KBM-7 (cell line): ENCODE results near the gene ROBO1.

Experiments
- DNase-seq: peaks from one replicate; pipeline ENCODE4 v3.0.0-alpha.2; 2015
- in situ Hi-C: fragments of 300-500 bp; cut with MboI; formaldehyde crosslinking; loops from 2 replicates; pipeline ENCODE4 v1.14.3; 2020; ENCODE audit warnings: low sequenced_read_pairs, low pct_unique_long_range_greater_than_20kb, mixed read lengths

Gene ROBO1

DNA sequence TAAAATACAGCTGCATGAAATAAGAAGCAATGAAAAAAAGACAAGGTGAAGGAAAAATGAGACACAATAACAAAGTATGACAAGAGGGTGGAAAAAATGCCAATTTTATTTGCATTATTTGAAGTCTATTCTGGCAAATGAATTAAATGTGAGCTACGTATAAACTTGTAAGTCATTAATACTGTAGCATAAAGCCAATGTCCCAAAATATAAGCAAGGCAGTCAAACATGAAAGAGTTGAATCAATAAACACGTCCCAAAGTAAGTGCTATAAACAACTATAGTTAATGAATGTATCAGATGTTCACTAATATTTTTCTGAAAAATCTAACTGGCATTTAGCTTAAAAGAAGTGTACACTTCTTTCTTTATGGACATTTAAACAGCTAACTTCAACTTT, 481.9 kb downstream of the ROBO1 start:
- in situ Hi-C loops, result no loop called here

DNA sequence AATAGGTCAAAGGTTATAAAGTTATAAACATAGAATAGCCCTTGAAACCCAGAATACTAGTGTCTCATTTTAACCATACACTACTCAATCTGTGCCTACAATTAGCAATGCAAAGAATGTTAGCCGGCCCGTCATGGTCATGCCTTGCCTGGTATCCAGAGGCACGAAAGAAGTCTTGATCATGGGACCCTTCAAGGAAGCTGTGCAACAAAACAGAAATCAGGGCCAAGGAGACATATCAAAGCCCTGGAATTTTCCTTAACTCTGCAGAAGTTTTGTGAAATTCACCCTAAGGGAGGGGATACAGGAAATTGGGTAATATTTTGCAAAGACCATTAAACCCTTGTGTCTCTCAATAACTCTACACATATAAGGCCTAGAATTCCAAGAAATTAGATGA, 482.4 kb downstream of the ROBO1 start:
- no peak for DNase-seq
- in situ Hi-C loops, result no loop called here

More for the DNA sequence above, 481.9 kb downstream of the ROBO1 start:
- no peak for DNase-seq

DNA sequence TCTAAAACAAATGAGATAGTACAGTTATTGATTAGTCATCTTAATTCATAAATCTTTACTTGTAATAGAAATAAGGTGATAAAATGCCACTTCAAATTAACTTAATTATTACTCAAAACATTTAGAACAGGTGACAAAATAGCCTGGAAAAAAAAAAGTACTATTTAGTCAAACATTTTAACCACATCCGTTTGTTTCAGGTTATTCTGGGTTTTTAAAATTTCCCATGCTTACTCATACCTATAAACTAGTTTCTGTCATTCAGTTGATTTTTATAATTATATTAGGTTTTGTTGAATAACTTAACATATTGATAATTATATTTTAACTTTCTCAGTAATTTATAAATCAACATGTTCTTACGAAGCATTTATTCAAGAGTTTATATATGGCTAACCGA, 483.0 kb downstream of the ROBO1 start:
- DNase-seq, result no peak
- in situ Hi-C loops, result no loop called here

DNA sequence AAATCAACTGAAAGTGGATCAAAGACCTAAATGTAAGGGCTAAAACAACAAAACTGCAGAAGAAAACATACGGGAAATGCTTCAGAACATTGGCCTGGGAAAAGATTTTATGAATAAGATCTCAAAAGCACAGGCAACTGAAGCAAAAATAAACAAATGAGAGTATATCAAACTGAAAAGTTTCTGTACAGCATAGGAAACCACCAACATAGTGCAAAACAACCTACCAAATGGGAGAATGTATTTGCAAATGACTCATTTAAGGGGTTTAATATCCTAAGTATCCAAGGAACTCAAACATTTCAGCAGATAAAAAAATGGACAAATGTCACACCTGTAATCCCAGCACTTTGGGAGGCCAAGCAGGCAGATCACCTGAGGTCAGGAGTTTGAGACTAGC, 489.1 kb downstream of the ROBO1 start:
- no peak for DNase-seq

GRCh38 chr3:79268422-79268821, 499.4 kb downstream of the ROBO1 start:
- no peak for DNase-seq
- in situ Hi-C loops, result no loop called here

More for the DNA sequence above, 489.1 kb downstream of the ROBO1 start:
- in situ Hi-C loops, result no loop called here

GRCh38 chr3:79264892-79265291, 502.9 kb downstream of the ROBO1 start:
- DNase-seq, result no peak

GRCh38 chr3:79263423-79263822, 504.4 kb downstream of the ROBO1 start:
- no peak for DNase-seq
- in situ Hi-C loops, result no loop called here

More at GRCh38 chr3:79264892-79265291, 502.9 kb downstream of the ROBO1 start:
- in situ Hi-C loops, result no loop called here

DNA sequence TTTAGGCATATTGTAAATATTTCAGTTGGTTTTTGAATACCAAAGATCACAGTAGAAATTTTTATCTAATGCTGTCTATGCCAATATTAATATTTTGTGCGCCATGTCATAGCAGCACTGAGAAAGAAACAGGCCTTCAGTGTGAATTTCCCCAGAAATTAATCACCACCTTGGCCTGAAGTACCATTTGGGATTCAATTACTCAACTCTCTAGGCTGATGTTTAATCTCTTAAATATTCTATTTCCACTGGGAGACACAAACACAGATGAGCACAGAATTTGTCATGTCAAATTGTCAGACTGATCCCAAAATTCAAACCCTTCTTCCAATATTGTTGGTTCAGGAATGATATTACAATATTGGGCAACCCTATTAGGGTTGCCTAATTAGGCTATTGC, 509.3 kb downstream of the ROBO1 start:
- DNase-seq, result no peak
- in situ Hi-C loops, result no loop called here

DNA sequence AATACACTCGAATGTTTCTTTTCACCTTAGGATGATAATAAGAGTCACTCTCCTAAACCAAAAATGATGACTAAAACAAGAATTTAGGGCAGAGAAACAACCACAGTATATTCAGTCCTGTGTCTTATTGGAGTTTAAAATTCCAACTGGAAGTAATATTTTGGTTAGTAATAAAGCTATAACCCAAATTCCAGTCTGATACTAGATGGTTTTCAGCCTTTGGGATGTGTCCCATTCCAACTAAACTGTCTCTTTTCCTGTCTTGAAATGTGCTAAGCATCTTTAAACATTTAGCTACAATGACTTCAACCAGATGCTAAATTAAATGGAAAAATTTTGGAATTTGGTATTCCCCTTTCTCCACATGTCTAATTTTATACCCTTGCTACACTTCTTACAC, 510.0 kb downstream of the ROBO1 start:
- DNase-seq, result no peak
- in situ Hi-C loops, result no loop called here

- no peak for DNase-seq
- in situ Hi-C loops, result no loop called here
These were observed 512.1 kb downstream of the ROBO1 start for GRCh38 chr3:79255702-79256101.

GRCh38 chr3:79255292-79255691, 512.5 kb downstream of the ROBO1 start:
- DNase-seq, result no peak
- in situ Hi-C loops, result no loop called here

- no peak for DNase-seq
- in situ Hi-C loops, result no loop called here
These were observed 514.1 kb downstream of the ROBO1 start for GRCh38 chr3:79253704-79254103.

DNA sequence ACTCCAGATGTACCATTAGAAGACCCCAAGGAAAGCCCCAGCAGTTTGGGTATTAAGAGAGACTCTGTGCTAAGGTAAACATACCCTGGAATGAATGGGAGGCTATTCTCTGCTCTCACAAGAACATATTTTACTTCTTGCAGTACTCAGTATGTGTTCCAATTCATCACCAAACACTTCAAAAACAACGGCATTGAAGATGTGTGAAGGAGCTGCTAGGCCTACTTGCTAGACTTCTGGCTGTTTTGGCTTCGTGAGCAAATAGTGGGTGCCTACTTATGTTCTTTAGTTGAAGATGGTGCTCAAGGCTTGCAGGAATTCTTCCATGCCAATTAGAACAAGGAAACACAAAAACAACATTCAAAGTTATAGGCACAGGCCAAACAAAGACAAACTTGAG, 514.5 kb downstream of the ROBO1 start:
- no peak for DNase-seq
- in situ Hi-C loops, result no loop called here

GRCh38 chr3:79250746-79251145, 517.1 kb downstream of the ROBO1 start:
- in situ Hi-C loops, result no loop called here
- no peak for DNase-seq

DNA sequence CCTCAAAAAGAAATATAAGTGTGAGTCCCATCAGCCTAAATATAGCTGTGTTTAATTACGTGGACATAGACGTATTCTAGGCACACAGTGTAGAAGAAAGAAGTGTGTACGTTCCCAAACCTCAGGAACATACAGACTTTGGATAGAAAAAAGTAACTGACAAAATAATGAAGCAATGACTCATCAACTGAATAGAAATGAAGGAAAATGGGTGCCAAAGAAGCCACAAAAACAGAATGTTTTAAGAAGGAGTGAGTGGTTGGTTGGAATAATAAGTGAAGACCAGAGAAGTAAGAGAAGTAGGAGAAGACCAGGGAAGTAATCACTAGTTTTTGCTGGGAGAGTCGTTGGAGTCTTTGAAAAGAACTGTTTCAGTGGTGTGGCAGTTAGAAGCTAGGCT, 518.1 kb downstream of the ROBO1 start:
- DNase-seq, result no peak
- in situ Hi-C loops, result no loop called here

- in situ Hi-C loops, result no loop called here
- DNase-seq, result no peak
These were observed 520.1 kb downstream of the ROBO1 start for GRCh38 chr3:79247725-79248043.

DNA sequence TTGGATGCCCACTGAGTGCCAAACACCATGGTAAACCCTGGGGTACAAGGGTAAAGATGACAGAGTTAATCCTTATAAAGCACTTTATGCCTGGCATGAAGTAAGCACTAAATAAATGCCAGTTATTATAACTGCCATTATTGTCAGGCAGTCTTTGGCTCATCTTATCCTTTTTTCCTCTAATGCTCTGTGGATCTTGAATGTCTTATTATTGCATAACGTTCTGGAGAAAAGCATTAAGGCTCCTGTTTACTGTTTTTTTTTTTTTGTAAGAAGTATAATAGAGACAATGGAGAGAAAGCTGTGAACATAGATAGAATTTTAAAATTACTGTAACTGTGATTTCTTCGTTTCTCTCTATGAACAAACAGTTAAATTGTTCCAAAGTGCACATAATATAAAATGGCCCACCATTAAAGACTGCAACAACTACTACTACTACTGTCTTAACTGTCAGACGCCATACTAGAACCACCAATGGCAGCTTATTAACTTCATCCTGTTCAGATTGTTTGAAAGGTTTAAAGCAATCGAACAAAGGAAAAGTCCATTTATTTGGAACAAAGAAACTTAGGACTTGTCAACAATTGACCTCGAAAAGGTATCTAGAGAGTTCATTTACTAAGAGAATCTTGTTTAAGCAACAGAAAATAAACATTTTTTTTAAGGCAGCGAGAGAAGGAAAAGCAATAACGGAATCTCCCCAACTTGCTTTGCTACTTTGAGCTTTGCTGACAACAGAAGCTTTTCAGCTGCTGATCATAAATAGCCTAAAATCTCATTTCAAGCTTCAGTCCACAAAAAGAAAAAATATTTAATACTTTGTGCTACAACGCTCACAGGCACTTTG, 520.7 kb downstream of the ROBO1 start:
- in situ Hi-C loops, result no loop called here
- DNase-seq, result no peak

- in situ Hi-C loops, result no loop called here
- DNase-seq, result no peak
These were observed 522.3 kb downstream of the ROBO1 start for GRCh38 chr3:79245284-79246138.

DNA sequence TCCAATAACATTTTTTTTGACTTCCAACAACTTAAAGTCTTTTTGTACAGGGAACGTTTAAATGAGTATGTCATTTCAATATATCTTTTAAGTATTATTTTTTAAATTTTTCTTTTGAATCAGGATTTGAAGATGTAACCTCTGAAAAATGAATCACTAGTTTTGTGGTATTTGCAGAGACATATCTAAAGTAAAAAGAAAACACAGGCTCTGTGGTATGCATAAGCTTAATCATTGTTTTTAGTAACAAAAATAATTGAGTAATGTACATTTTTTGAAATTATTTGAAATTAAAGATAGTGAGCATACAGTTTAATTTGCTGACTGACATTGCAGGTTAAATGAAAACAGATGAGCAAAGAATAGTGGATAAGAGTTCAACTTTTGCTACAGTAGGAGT, 531.3 kb downstream of the ROBO1 start:
- DNase-seq, result no peak
- in situ Hi-C loops, result no loop called here

DNA sequence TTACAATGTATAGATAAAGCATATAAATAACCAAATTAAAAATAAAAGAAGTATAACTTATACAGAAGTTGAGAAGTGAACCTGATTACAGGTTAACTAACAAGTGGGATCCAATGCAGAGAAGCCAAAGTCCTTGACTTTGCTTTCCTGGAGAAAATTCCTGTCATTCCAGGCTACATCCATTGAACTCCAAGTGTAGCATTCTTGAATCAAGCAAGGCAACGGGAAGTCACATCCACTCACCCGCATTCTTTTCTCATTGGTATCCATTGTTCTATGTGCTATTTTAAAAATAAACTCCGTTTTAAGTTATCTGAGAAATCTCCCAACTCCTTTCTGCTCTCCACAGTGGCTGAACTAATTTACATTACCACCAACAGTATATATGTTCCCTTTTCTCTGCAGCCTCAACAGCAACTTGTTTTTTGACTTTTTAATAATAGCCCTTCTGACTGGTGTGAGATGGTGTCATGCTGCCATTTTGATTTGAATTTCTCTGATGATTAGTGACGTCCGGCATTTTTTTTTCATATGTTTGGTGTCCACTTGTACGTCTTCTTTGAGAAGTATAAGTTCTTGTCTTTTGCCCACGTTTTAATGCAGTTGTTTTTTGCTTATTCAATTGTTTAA, 534.3 kb downstream of the ROBO1 start:
- in situ Hi-C loops, result no loop called here
- no peak for DNase-seq
